Naive thymus-derived CD8-positive, alpha-beta T cell (primary cell): ENCODE data around the gene TBCCD1. TPM values are rescaled to one million over a fixed set of nuclear protein-coding genes. Genes with fewer than 3 reads are reported as not detected.
"Not testable (repeated sequence)": the region's sequence is repeated elsewhere in the genome, so short reads cannot be mapped to it uniquely, and the experiment has no call there.

Experiments used
- ATAC-seq, 2 donors: fragments of 150-1000 bp; cut with Tn5 transposase in 1 of 2; sonication (Bioruptor Pico), chemical (Tn5 transposase) in 1 of 2; 1 replicate in 1 of 2; 2 replicates in 1 of 2; pipeline ENCODE4 v1.10.0; 2021; ENCODE audit warnings: mild to moderate bottlenecking in 2 of 2, moderate library complexity in 2 of 2
- POLR2A ChIA-PET: fragments of 350-600 bp; sonication (Branson Sonifier 250); formaldehyde crosslinking; loops from one replicate; lab custom pipeline; 2021; ENCODE audit warnings: antibody characterized with exemption; lab: Charles Lee
- DNase-seq, 10 donors: peaks; one replicate each; pipeline versions ENCODE4 v3.0.0 to v3.0.0-alpha.2; 2020 to 2022
- H3K27ac Mint-ChIP-seq, 10 donors: one replicate each; pipeline ENCODE4 v1.8.0; 2020 to 2022; ENCODE audit warnings: mild to moderate bottlenecking in 10 of 10, mixed read lengths in 10 of 10, moderate library complexity in 4 of 10, inconsistent platforms in 1 of 10
- H3K27me3 Mint-ChIP-seq, 5 donors: one replicate each; pipeline ENCODE4 v1.8.0; 2021 to 2022; ENCODE audit warnings: mixed read lengths in 5 of 5
- H3K36me3 Mint-ChIP-seq, 3 donors: one replicate each; pipeline ENCODE4 v1.8.0; 2020 to 2022; ENCODE audit warnings: mixed read lengths in 3 of 3, mild to moderate bottlenecking in 2 of 3, inconsistent platforms in 1 of 3
- H3K4me1 Mint-ChIP-seq, 4 donors: one replicate each; pipeline ENCODE4 v1.8.0; 2021 to 2022; ENCODE audit warnings: mixed read lengths in 4 of 4
- H3K4me3 Mint-ChIP-seq, 10 donors: one replicate each; pipeline ENCODE4 v1.8.0; 2020 to 2022; ENCODE audit warnings: mild to moderate bottlenecking in 10 of 10, mixed read lengths in 10 of 10, moderate library complexity in 6 of 10, inconsistent platforms in 1 of 10
- H3K9me3 Mint-ChIP-seq, 9 donors: one replicate each; pipeline ENCODE4 v1.8.0; 2020 to 2022; ENCODE audit warnings: mixed read lengths in 9 of 9, mild to moderate bottlenecking in 3 of 9, inconsistent platforms in 1 of 9, moderate library complexity in 1 of 9
- polyA plus RNA-seq, 3 donors: library from polyadenylated mRNA; unstranded; fragments of 300-500 nt; fragmentation: Illumina TruSeq; gene quantifications; one replicate each; pipeline ENCODE4 v1.2.3, GENCODE V29; 2021
- total RNA-seq, 8 experiments: library from RNA in 2 of 8; stranded (reverse) in 2 of 8; gene quantifications; one replicate each; pipeline ENCODE4 v1.2.3 and lab custom pipeline; 2021 to 2026

The TBCCD1 gene
- total and polyA plus RNA-seq, 5 experiments from 2014 or later, result 11.9 to 22.7 (median 17.7) TPM

DNA sequence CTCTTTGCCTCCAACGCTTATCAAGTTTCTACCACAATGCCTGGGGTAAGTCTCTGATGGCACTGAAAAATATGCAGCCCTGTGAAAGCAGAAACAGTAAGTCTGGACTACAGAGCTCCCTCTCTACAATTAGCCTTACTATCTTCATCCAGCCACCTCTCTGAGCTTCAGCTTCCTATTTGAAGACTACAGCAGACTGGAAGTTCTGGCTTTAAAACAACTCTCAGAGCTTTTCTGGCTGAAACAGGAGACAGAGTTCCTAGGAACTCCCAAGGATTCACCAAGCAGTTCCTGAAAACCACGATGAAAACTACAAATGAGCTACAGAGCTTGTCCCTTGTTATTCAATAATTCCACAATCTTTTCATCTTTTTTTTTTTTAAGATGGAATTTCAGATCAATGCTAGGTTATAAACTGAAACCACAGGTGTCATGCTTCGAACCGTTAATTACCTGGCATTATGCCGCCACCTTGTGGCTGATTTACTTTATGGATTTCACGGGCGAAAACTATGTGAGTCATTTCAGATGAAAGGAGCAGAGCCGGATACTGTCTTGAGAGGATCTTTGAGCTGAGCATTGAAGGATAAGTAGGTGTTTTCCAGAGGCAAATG, 26.8 kb downstream of the TBCCD1 start:
- peaks cover 6 to 14% (median 9%) of the 10 kb centered on the region in 4 donors for H3K4me1 Mint-ChIP-seq
- H3K27ac Mint-ChIP-seq, result peak overlapping the region in 3 of 10 donors; percentile 17 to 64 (median 24)
- ATAC-seq, result peak; percentile 97 to 99
- POLR2A ChIA-PET, result interaction anchor here (0.7 to 2.7 kb wide), 6 partner anchors 10 to 561 kb away, joined by 3 to 8 read pairs (median 4); no protein-coding TSS in a partner anchor
- no peaks in the 10 kb centered on the region for H3K9me3 Mint-ChIP-seq
- H3K27me3 Mint-ChIP-seq, result no peaks in the 10 kb centered on the region
- H3K36me3 Mint-ChIP-seq, result peaks cover 0 to 20% (median 0%) of the 10 kb centered on the region in 3 donors
- no peak overlapping the region for H3K4me3 Mint-ChIP-seq
- DNase-seq, result peak; percentile 58 to 89 (median 80)

DNA sequence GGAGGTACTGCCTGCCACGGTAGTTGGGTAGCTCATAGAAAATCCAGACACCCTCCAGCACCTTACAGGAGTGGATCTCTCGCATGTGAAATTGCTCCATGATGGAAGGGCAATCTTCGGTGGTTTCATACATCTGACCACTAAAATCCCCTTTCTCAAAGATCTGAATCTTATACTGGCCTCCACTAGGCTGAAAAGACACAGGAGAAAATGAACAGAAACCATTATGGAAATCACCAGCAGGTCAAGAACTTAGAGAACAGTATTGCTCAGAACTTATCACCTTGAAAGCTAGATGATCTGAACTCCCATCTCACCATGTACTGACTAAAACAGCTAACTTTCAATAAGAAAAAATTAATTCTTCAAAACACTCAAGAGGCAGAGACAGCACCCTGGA, 28.4 kb downstream of the TBCCD1 start:
- Mint-ChIP-seq H3K27ac (no peak overlapping the region), H3K27me3 (no peaks in the 10 kb centered on the region), H3K9me3 (no peaks in the 10 kb centered on the region), H3K36me3 (peaks cover 0 to 7% (median 0%) of the 10 kb centered on the region in 3 donors), H3K4me1 (peaks cover 14 to 29% (median 21%) of the 10 kb centered on the region in 4 donors), H3K4me3 (no peak overlapping the region)
- no peak for DNase-seq
- POLR2A ChIA-PET, result interaction anchor here (2.7 kb wide), 1 partner anchor 20 kb away, joined by 8 read pairs; no protein-coding TSS in a partner anchor
- ATAC-seq, result no peak

DNA sequence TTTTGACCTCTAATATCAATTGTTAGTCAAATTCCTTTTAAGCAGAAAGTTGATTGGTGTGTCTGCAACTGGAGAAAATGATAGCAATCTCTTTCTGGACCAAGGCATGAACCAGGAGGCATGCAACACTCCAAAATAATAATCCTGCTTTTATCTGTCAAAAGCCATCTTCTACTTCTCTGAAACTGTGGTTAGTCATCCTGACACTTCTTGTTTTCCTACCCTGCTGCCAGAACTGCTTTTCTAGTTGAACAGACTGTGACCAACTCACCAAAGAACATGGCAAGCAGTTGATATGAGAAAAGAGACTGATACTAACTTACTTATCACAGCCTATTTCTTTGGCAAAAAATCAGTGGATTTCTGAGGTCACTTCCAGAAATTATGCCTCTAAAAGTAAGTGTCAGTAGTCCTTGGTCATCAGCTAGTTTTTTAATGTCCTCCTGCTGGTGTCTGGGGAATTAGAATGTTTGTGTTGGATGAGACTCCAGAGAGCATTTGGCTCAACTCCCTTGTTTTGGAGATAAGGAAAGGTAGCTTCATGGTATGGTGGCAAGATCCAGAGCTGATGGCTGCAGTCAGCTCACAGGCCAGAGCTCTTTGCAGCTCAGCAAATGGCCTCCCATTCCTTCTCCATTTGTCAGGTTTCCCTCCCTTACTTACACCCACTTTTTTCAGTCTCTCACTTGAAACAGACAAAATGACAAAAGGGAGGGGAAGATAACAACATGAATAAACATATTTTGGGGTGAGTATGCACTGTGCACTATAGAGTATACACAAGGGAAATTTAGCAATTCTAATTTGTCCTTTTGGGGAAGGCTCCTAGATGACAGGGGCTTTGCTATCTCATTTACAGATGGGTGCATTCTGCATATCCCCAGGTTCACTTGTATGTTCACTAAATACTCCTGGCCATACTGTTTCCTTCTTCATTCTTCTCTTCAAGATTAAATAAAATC, 30.0 kb downstream of the TBCCD1 start:
- Mint-ChIP-seq H3K4me3 (no peak overlapping the region), H3K27me3 (no peaks in the 10 kb centered on the region), H3K4me1 (peaks cover 16 to 42% (median 28%) of the 10 kb centered on the region in 4 donors), H3K36me3 (no peaks in the 10 kb centered on the region), H3K9me3 (no peaks in the 10 kb centered on the region), H3K27ac (no peak overlapping the region)
- POLR2A ChIA-PET, result no interaction called here
- ATAC-seq (no peak), DNase-seq (no peak)

DNA sequence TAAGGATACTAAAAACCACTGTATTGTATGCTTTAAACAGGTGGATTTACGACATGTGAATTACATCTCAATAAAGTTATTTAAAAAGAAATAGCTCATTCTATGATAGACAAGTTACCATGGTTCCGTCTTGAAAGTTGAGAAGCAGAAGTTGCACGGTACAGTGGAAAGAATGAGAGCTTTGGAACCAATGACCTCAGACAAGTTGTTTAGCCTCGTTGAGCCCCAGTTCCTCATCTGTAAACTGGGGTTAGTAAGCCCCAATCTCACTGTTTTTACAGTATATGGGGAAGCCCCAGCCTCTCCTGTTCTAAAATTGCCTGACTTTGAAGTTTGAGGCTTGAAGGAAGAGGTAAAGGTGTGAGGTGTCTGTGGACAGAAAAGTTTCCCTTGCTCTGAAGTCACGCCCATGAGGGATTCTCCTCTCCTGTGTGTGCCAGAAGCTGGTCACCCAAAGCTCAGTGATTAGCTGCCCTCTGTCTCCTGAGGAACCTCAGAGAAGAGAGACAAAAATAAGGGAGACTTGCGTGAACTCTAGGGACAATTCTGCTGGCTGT, 32.9 kb downstream of the TBCCD1 start:
- Mint-ChIP-seq H3K27ac (peak overlapping the region in 7 of 10 donors; percentile 7 to 84 (median 57)), H3K4me1 (peaks cover 9 to 54% (median 32%) of the 10 kb centered on the region in 4 donors), H3K9me3 (peaks cover 0 to 3% (median 0%) of the 10 kb centered on the region in 9 donors), H3K27me3 (no peaks in the 10 kb centered on the region), H3K36me3 (peaks cover 0 to 4% (median 0%) of the 10 kb centered on the region in 3 donors), H3K4me3 (peak overlapping the region in 7 of 10 donors; percentile 13 to 57 (median 42))
- ATAC-seq, result peak; percentile 96
- peak in 7 of 10 donors; percentile 10 to 31 (median 21) for DNase-seq
- POLR2A ChIA-PET, result interaction anchor here (1.3 kb wide), 1 partner anchor 15 kb away, joined by 4 read pairs; no protein-coding TSS in a partner anchor

DNA sequence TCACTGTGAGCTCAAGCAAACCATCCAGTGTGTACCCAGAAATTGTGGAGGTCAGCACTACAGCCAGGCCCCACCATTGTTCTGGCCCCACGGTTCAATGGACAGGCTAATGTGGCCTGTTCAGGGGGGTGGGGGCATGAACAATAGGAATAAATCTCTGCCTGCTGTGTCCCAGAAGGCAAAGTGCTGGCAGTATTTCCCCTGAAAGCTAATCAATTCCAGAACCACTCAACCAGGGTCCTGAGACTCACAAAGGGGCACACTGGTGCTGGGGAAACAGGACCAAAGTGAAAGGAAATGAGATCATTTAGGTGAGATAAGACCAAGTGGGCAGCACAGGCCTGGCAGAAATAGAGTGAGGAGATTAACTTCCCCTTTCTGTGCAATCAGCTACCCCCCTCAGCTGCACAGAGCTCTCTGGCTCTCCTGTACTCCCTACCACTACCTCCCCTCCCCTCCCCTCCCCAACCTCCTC, 34.5 kb downstream of the TBCCD1 start:
- H3K27me3 Mint-ChIP-seq, result no peaks in the 10 kb centered on the region
- H3K27ac Mint-ChIP-seq, result peak overlapping the region in 1 of 10 donors; percentile 10
- H3K4me1 Mint-ChIP-seq, result peaks cover 17 to 65% (median 41%) of the 10 kb centered on the region in 4 donors
- H3K9me3 Mint-ChIP-seq, result peaks cover 0 to 3% (median 0%) of the 10 kb centered on the region in 9 donors
- peaks cover 0 to 4% (median 0%) of the 10 kb centered on the region in 3 donors for H3K36me3 Mint-ChIP-seq
- POLR2A ChIA-PET, result no interaction called here
- no peak overlapping the region for H3K4me3 Mint-ChIP-seq
- ATAC-seq (peak in 1 of 2 donors; percentile 19), DNase-seq (no peak)

DNA sequence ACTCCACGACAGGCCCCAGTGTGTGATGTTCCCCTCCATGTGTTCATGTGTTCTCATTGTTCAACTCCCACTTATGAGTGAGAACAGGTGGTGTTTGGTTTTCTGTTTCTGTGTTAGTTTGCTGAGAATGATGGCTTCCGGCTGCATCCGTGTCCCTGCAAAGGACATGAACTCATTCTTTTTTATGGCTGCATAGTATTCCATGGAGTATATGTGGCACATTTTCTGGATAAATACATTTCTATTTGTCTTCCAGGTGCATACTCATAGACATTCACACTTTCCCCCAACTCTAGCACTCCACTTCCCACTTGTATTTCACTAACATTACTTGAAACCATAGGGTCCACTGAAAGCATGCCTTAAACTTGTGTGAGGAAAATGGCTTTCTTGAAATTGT, 35.4 kb downstream of the TBCCD1 start:
- POLR2A ChIA-PET, H3K9me3 Mint-ChIP-seq, H3K36me3 Mint-ChIP-seq, H3K27ac Mint-ChIP-seq, H3K4me3 Mint-ChIP-seq, ATAC-seq, H3K27me3 Mint-ChIP-seq, DNase-seq: not testable (repeated sequence)
- peaks cover 17 to 62% (median 41%) of the 10 kb centered on the region in 4 donors for H3K4me1 Mint-ChIP-seq

DNA sequence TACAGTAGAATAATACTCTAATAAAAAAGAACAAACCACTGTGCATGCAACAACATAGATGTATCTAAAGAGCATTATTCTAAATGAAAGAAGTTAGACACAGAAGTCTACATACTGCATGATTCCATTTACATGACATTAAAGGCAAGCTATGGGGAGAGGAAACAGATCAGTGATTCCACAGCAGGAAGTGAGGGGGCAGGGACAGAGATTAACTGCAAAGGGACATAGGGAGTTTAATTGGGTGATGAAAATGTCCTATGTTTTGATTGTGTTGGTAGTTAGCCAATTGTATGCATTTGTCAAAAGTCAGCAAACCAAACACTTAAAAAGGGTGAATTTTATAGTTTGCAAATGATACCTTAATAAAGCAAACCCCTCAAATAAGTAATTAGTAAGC, 36.7 kb downstream of the TBCCD1 start:
- POLR2A ChIA-PET, result interaction anchor here (0.7 kb wide), 1 partner anchor 10 kb away, joined by 4 read pairs; no protein-coding TSS in a partner anchor
- peaks cover 0 to 3% (median 0%) of the 10 kb centered on the region in 9 donors for H3K9me3 Mint-ChIP-seq
- H3K4me3 Mint-ChIP-seq, result no peak overlapping the region

DNA sequence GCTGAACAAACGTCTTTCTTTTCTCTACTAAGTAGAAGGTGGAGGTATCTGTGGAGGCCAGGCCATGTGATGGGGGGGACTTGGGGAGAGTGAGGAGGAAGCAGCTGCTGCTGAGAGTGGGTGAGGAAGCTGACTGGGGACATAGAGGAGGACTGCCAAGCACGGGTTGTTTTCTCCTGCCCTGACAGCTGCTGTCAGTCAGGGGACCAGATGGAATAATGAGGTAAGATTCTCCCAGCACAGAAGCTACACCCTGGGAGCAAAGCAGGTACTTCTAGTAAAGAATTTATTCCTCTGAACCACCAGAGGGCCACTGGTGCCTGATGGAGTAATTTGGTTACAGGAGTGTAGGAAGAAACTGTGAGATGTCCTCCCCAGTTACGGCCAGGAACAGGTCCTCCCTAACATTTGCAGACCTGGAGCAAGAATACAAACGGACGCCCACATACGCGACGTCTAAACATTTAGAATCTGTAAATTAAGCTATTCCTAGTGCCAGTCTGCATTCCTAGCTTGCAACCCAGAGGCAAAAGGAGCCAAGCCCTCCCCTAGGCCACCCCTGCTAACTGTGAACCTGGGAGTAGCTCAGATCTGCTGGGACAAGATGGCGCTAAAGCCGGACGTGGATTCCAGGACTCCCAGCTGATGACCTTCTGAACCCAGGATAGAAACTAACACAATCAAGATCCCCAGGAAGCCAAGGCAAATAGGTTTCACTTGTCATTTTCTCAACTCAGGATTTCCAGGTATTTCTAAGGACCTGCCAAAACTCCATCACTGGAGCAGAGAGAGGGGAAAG, 37.7 kb downstream of the TBCCD1 start:
- ATAC-seq (no peak), DNase-seq (no peak)
- H3K27me3 Mint-ChIP-seq, result no peaks in the 10 kb centered on the region
- peak overlapping the region in 7 of 10 donors; percentile 4 to 66 (median 60) for H3K27ac Mint-ChIP-seq
- H3K4me1 Mint-ChIP-seq, result peaks cover 12 to 54% (median 35%) of the 10 kb centered on the region in 4 donors
- peak overlapping the region in 2 of 10 donors; percentile 27 to 39 for H3K4me3 Mint-ChIP-seq
- H3K36me3 Mint-ChIP-seq, result peaks cover 0 to 4% (median 0%) of the 10 kb centered on the region in 3 donors
- H3K9me3 Mint-ChIP-seq, result peaks cover 0 to 3% (median 0%) of the 10 kb centered on the region in 9 donors
- POLR2A ChIA-PET, result interaction anchor here (1.2 kb wide), 1 partner anchor 11 kb away, joined by 4 read pairs; no protein-coding TSS in a partner anchor

More for the DNA sequence above, 36.7 kb downstream of the TBCCD1 start:
- ATAC-seq (no peak), DNase-seq (no peak)
- H3K4me1 Mint-ChIP-seq, result peaks cover 17 to 62% (median 41%) of the 10 kb centered on the region in 4 donors
- peaks cover 0 to 4% (median 0%) of the 10 kb centered on the region in 3 donors for H3K36me3 Mint-ChIP-seq
- peak overlapping the region in 1 of 10 donors; percentile 13 for H3K27ac Mint-ChIP-seq
- H3K27me3 Mint-ChIP-seq, result no peaks in the 10 kb centered on the region

DNA sequence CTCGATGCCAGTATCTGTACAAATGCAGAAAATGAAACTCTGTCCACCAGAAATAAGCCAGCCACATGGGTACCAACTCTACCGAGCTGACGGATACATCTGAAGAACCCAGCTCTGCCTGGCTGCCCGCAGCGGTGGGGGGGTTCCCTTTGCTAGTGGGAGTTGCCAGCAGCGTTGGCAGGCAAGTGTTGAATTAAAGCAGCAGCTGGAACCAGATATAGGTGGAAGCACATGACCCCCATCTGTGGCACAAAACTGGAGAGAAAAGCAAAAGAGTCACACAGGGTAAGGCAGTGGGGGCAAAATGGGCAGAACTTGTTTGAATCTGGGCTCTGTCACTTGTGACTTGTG, 40.9 kb downstream of the TBCCD1 start:
- peaks cover 0 to 2% (median 0%) of the 10 kb centered on the region in 3 donors for H3K36me3 Mint-ChIP-seq
- POLR2A ChIA-PET, result no interaction called here
- H3K27ac Mint-ChIP-seq, result no peak overlapping the region

DNA sequence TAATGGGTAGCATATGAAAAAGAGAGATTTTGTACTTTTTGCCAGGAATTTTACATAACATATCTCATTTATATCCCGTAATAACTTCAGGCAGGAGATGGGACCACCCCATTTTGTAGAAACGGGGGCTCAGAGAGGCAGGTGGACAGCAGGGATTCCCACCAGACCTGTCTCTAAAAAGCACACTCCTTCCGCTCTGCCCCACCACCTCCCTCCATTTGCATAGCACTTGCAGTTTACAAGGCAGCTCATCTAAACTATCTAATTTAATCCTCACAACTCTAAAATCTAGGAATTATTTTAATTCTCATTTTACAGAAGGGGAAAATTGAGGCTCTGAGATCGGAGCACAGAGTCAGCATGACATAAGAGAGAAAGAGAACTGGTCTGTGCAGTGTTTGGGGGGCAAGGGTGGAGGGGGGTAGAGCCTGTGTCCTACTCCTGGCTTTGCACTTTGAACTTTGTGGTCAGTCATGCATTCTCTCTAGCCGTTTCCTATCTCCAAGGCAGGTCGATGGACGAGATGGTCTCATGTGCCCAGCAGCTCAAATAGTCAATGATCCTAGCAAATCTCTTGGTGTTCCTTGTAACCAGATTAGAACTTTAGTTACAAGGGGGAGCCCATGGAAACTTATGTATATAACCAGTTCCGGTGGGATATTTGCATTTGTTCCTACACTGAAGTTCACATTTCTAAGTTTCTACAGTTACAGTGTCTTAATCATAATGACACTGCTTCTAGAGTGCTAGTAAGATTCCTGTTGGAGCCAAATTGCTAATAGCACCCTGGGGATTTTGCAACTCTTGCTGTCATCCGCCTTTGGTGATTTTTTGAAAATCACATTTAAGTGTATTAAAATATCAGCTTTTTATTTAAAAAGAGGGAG, 41.5 kb downstream of the TBCCD1 start:
- H3K4me1 Mint-ChIP-seq, result peaks cover 16 to 35% (median 31%) of the 10 kb centered on the region in 4 donors
- H3K36me3 Mint-ChIP-seq, result peaks cover 0 to 2% (median 0%) of the 10 kb centered on the region in 3 donors
- no peak overlapping the region for H3K4me3 Mint-ChIP-seq
- H3K27ac Mint-ChIP-seq, result no peak overlapping the region
- POLR2A ChIA-PET, result no interaction called here
- DNase-seq (no peak), ATAC-seq (no peak)
- H3K27me3 Mint-ChIP-seq, result peaks cover 0 to 2% (median 0%) of the 10 kb centered on the region in 5 donors
- H3K9me3 Mint-ChIP-seq, result no peaks in the 10 kb centered on the region

More for the DNA sequence above, 40.9 kb downstream of the TBCCD1 start:
- Mint-ChIP-seq H3K27me3 (peaks cover 0 to 2% (median 0%) of the 10 kb centered on the region in 5 donors), H3K4me3 (no peak overlapping the region), H3K4me1 (peaks cover 12 to 35% (median 27%) of the 10 kb centered on the region in 4 donors), H3K9me3 (no peaks in the 10 kb centered on the region)
- ATAC-seq (peak in 1 of 2 donors; percentile 36), DNase-seq (no peak)
